ENCODE measurements around the gene ACKR2.

ACKR2 gene

GRCh38 chr3:42829628-42830436 is 20.6 kb downstream of the ACKR2 start:
- DNase-seq (ENCODE audit: low read depth in 2 of 2) = no peak

DNA sequence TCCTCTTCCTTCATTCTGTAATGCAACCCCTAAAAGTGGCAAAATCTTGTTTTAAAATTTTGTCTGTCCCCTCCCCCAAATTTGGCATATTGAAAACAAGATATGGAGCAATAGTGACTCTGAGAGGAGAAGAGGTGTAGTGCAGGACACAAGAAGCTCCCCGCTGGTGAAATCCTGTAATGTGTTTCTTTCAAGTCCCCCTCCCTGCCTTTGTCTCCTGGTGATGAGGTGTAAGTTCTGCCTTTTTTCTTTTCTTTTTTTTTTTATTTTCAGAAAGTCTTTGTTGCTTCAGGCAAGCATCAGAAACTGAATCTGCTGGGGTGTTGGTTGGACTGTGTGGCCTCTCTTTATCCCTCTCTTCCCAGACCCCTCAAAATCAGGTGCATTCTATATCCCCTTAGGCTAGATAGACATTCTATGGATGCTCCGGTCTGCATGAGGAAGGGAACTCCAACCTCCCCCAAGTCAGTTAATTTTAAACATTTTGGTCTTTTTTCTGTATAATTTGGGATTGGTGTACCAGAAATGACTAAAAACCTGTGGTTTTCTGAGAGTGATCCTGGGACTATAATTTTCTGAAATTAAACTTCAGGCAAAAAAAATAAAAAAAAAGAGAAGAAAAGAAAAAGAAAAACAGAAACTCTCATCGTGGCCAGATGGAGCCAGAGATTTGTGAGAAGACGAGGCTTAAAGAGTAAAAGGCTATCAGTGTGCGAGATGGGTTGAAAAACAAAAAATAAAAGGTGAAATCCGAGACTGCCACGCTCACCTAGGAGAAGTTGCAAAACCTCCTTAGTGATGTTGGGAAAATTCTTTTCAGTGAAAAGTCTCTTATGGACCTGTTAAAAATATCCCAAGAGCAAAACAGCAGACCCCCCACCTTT is 21.4 kb downstream of the ACKR2 start:
- no peak for DNase-seq (ENCODE audit: low read depth in 2 of 2)

DNA sequence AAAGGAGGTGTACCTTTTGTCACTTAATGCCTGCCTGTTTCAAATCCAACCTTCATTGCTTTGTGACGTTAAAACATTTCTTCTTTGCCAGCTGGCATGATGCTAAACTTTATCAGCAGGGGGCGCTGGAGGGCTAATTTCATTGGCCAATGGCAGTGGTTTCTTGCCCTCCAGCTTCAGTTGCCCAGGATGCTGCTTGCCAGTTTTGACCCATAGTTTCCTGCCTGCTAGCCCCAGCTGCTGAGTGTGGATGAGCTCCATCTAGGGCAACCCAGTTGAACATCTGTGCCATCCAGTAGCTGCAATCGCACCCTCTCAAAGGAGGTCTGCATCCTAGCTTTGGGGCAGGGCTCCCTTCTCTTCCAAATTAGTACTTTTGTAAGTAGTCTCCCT is 22.1 kb downstream of the ACKR2 start:
- peak; percentile 30 to 47 for DNase-seq (ENCODE audit: low read depth in 2 of 2)

- DNase-seq (ENCODE audit: low read depth in 2 of 2) = no peak
These were observed 27.2 kb downstream of the ACKR2 start for GRCh38 chr3:42836150-42837123.

DNA sequence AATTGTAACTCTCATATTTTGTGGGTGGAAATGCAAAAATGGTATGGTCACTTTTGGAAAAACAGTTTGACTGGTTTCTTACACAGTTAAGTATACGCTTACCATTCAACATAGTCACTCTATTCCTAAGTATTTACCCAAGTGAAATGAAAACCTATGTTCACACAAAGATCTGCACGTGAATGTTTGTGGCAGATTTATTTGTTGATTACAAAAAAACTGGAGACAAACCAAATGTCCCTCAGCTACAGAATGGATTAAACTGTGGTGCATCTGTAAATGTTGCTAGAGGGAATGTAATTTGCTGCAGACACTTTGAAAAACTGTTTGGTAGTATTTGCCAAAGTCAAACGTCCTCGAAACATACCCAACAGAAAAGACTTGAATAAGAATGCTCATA is 29.3 kb downstream of the ACKR2 start:
- DNase-seq (ENCODE audit: low read depth in 2 of 2) = no peak

DNA sequence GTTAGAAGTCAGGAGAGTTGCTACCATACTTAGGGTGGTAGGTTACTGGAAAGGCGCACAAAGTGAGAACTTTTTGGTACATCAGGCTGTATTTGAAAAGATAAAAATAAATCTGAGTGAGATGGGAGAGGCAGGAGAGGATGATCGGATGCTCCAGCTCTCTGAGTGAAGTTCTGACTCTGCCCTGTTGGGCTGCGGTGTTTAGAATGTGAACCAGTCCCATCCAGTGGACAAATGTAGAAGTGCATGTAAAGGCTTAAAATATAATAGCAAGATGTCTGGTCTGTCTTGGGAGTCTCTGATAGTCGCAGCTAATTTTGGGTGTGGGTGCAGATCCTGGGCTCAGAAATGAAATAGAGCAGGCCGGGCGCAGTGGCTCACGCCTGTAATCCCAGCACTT is 30.4 kb downstream of the ACKR2 start:
- DNase-seq (ENCODE audit: low read depth in 2 of 2) = no peak

- no peak for DNase-seq (ENCODE audit: low read depth in 2 of 2)
These were observed 32.1 kb downstream of the ACKR2 start for GRCh38 chr3:42841332-42841731.

- DNase-seq (ENCODE audit: low read depth in 2 of 2) = no peak
These were observed 34.6 kb downstream of the ACKR2 start for GRCh38 chr3:42843713-42844411.

GRCh38 chr3:42844412-42844713 is 35.1 kb downstream of the ACKR2 start:
- no peak for DNase-seq (ENCODE audit: low read depth in 2 of 2)

DNA sequence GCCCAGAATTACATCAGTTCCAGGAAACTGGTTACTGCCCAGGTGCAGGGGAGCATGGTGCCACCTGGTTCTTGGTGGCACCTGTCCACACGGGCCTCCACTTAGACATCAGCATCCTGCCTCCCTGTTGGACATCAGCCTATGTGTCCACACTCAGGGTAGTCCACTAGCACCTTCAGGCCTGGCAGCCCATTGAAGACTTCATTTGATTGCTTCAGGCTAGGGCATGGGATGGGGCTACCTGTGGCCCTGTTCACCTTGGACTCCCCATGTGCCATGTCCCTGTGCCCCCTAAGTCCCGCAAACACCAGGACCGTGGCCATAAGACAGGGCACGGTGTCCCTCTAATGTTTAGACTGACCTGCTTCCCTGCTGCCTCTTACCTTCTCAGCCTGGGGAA is 35.6 kb downstream of the ACKR2 start:
- no peak for DNase-seq (ENCODE audit: low read depth in 2 of 2)

DNA sequence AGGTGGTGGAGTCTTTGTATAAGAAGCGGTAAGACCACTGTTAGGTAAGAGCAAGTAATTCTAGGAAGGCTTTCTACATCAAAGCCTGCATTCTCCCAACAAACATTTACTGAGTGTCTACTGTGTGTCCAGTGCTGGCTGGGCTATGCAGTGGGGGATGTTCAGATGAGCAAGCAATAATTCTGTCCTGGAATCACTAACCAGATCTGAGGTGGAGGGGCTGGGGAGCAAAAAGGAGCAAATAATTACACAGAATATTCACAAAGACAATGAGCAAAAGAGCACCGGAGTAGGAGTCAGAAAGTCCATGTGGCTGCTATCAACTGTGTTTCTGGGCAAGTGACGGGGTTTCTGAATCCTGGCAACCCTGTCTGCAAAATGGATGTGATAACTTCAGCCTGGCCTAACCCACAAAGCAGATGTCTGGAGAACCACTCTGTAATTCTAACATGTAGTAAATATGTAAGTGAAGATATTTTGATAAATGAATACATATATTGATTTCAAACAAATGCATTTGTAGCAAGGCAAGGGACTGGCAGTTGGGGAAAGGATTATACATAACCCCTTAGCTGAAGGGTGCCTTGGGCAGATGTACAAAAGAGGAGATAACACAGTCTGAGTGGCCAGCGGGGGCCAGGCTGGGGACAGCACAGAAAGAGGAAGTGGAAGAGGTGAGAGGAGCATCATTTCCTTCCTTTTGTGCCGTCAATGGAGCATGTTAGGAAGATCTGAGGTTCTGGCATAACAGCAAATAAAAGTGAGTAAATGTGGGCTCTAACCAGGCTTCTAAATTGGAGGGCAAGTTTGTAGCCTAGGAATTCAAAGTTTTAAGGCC is 37.7 kb downstream of the ACKR2 start:
- DNase-seq (ENCODE audit: low read depth in 2 of 2) = no peak

GRCh38 chr3:42847731-42848130 is 38.5 kb downstream of the ACKR2 start:
- no peak for DNase-seq (ENCODE audit: low read depth in 2 of 2)

DNA sequence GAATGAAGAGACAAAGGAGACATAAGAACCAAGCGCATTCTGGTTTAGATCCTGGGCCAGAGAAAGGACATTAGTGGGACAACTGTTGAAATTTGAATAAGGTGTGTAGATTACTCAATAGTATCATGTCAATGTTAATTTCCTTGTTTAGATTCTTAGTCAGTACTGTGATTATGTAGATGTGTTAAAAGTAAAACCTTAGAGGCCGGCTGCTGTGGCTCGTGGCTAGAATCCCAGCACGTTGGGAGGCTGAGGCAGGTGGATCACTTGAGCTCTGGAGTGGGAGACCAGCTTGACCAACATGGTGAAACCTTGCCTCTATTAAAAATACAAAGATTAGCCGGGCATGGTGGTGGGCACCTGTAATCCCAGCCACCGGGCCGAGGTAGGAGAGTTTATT is 39.8 kb downstream of the ACKR2 start:
- no peak for DNase-seq (ENCODE audit: low read depth in 2 of 2)

DNA sequence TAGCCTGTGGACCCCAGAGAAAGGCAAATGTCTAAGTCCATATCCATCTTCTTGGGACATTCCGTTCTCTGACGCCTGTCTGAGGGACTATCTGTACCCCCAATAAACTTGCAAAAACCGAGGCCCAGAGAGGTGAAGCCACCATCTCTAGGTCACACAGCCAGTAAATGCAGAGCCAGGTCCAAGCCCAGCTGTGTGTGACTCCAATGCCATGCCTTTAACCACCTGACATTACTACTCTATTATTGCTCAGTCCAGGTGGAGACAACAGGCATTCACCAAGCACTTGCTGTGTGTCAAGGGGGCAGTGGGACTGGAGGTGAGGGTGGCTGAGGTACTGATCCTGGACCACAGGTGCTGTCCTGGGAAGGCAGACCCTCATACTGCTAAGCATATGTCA is 41.0 kb downstream of the ACKR2 start:
- DNase-seq (ENCODE audit: low read depth in 2 of 2) = no peak

DNA sequence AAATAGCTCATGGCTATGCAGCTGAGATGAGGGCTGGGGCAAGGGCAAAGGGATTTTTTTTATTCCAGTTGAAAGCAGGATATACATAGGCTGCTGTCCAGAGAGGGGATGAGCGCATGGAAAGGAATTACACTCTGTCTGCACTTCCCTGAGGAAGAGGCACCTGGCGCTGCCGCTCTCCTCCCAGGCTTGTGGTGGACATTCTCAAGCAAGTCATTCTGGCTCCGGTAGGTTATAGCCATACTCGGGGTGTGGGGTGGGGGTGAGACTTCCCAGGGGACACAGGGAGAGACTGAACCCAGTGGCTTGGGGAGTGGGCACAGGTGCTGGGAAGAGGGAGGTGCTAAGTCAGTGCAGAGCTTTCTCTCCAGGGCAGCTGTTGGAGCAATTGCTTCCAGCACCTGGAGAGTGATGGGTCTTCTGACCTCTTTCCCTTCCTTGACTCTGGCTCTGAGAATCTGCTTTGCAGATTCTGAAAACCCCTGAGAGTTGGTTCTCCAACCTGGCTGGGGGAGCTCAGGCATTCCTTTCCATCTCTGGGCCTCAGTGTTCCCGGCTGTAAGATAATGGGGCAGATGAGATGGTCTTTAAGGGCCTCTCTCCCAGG is 42.1 kb downstream of the ACKR2 start:
- no peak for DNase-seq (ENCODE audit: low read depth in 2 of 2)

- DNase-seq (ENCODE audit: low read depth in 2 of 2) = no peak
These were observed 43.2 kb downstream of the ACKR2 start for GRCh38 chr3:42852441-42852840.

- no peak for DNase-seq (ENCODE audit: low read depth in 2 of 2)
These were observed 43.8 kb downstream of the ACKR2 start for GRCh38 chr3:42853056-42853455.

GRCh38 chr3:42853739-42854302 is 44.6 kb downstream of the ACKR2 start:
- no peak for DNase-seq (ENCODE audit: low read depth in 2 of 2)

DNA sequence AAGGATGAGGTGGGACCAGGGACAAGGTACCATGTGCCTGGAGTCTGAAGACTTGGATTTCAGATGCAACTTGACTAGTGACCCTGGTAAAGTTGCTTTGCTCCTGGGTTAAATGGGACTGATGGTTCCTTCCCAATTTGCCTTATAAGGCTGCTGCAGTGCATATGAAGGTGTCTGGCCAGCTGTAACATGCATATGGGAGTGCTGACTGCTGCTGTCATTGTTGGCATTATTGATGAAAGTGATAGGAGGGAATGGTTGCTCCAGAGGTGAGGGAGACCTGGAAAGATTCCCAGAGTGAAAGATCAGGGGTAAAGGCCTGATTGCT is 45.9 kb downstream of the ACKR2 start:
- no peak for DNase-seq (ENCODE audit: low read depth in 2 of 2)
